Measurements from ENCODE around the gene OSBP2.

The OSBP2 gene

DNA sequence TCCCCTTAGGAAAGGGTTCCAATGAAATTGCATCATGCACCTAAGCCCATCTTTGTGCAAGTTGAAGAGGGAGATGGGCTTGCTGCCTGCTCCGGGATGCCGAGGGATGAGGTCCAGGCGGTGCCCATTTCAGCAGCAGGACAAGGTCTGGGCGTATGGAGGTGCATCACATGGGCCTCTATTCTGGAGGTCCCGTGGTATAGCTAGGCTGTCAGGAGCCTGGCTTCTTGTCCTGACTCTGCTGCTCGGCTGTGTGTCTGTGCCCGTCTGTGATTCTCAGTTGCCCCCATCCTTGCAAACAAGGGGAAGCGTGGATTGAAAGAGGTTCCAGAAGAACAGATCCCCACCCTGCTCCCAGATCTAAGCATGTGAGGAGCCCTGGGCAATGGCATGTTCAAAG, 130.0 kb downstream of the OSBP2 start:
- no peak overlapping the region for H3K4me3 ChIP-seq (ENCODE audit: low read length)
- TF ChIP-seq, protein P1, sequence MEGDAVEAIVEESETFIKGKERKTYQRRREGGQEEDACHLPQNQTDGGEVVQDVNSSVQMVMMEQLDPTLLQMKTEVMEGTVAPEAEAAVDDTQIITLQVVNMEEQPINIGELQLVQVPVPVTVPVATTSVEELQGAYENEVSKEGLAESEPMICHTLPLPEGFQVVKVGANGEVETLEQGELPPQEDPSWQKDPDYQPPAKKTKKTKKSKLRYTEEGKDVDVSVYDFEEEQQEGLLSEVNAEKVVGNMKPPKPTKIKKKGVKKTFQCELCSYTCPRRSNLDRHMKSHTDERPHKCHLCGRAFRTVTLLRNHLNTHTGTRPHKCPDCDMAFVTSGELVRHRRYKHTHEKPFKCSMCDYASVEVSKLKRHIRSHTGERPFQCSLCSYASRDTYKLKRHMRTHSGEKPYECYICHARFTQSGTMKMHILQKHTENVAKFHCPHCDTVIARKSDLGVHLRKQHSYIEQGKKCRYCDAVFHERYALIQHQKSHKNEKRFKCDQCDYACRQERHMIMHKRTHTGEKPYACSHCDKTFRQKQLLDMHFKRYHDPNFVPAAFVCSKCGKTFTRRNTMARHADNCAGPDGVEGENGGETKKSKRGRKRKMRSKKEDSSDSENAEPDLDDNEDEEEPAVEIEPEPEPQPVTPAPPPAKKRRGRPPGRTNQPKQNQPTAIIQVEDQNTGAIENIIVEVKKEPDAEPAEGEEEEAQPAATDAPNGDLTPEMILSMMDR (IDR thresholded peaks at IDR 0.05; ENCODE audit: insufficient read depth, low read depth, low read length, missing control alignments) = no peak
- DNase-seq (ENCODE audit: low read depth) = no peak

- TF ChIP-seq, protein P1 (IDR thresholded peaks at IDR 0.05; ENCODE audit: insufficient read depth, low read depth, low read length, missing control alignments) = no peak
- DNase-seq (ENCODE audit: low read depth) = no peak
- H3K4me3 ChIP-seq (ENCODE audit: low read length) = no peak overlapping the region
These were observed 131.2 kb downstream of the OSBP2 start for GRCh38 chr22:30825711-30826505.

GRCh38 chr22:30826670-30827355, 132.1 kb downstream of the OSBP2 start:
- no peak overlapping the region for H3K4me3 ChIP-seq (ENCODE audit: low read length)
- TF ChIP-seq, protein P1 (IDR thresholded peaks at IDR 0.05; ENCODE audit: insufficient read depth, low read depth, low read length, missing control alignments) = no peak
- DNase-seq (ENCODE audit: low read depth) = no peak

GRCh38 chr22:30827646-30828045, 133.0 kb downstream of the OSBP2 start:
- no peak overlapping the region for H3K4me3 ChIP-seq (ENCODE audit: low read length)
- DNase-seq (ENCODE audit: low read depth) = no peak
- TF ChIP-seq, protein P1 (IDR thresholded peaks at IDR 0.05; ENCODE audit: insufficient read depth, low read depth, low read length, missing control alignments) = no peak

DNA sequence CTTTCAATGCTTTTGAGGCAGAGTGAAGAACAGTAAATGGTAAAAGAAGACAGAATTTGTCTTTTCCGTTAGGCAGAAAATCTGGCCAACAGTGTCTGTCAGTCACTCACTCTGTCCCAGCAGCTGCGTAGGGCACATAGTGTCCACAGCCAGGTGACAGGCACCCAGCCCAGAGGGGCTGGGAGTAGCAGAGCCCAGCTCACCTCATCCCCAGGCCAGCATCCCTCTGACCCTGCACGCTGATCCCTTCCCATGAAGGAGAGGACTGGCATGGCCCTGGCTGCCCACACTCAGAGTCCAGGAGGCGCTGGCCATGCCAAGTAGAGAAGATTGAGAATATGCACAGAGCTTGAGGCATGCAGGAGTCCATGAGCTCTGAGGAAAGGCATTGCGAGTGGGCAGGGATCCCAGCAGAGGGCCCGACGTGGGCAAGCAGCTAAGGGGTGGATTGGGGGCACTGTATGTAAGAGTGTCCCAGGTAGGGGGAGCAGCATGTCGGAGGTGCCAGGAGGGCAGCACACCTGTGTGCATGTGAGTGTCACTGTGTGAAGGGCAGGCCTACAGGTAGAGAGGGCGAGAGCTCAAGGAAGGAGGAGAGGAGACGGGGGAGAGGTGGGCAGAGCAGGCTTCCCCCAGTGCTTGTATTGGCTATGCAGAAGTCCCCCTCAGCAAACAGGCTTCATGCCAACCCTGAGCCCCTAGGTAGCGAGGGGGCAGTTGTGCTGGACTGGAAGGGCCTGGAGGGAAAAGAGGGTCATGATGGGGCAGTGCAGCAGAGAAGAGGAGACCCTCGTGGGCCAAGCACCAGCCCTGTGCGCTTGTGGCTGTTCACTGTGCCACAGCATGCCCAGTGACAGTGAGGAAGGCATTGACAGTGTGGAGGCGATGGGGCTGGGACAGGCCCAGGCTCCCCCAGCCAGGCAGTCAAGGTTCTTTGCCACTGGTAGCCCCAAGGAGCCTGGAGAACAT, 133.8 kb downstream of the OSBP2 start:
- no peak for DNase-seq (ENCODE audit: low read depth)
- TF ChIP-seq, protein P1 (IDR thresholded peaks at IDR 0.05; ENCODE audit: insufficient read depth, low read depth, low read length, missing control alignments) = no peak

DNA sequence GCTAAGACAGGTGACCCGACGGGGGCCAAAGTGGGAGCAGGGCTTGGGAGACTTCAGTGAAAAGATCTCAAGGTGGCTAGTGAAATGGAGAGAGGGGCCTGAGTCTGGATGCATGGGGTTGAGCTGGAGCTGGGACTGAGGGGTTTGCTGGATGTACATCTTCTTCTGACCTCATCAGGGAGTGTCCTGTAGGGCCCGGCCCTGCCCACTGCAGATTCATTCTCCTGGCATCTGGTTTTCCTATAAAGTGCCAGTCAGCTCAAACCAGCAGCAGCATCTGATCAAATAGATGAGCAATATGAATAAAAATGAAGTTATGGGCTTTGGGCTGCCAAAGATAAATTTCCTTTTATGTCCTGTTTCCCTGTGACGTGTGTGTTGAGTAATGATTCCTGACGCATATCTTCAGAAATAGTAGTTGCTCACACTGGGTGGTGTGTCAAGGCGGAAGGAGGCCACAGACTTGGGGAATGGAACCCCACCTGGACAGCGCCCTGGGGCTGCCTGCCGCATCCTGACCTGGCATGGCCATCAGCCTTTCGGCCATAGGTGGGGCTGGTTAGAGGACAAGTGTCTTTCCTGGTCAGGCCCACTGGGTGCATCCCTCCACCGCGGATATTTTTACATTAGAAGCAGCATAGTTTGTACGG, 135.4 kb downstream of the OSBP2 start:
- peak; percentile 99 for DNase-seq (ENCODE audit: low read depth)
- no peak overlapping the region for H3K4me3 ChIP-seq (ENCODE audit: low read length)
- TF ChIP-seq, protein P1 (IDR thresholded peaks at IDR 0.05; ENCODE audit: insufficient read depth, low read depth, low read length, missing control alignments) = no peak

More for the DNA sequence above, 133.8 kb downstream of the OSBP2 start:
- H3K4me3 ChIP-seq (ENCODE audit: low read length) = no peak overlapping the region
